NCI-H510A (cell line): ENCODE measurements around the gene PML.
A peak's percentile ranks its signal among the peaks of the same experiment; 100 is the strongest.

Source experiments
- DNase-seq: peaks from one replicate; lab custom pipeline; 2025; lab: John Stamatoyannopoulos, UW

PML gene

DNA sequence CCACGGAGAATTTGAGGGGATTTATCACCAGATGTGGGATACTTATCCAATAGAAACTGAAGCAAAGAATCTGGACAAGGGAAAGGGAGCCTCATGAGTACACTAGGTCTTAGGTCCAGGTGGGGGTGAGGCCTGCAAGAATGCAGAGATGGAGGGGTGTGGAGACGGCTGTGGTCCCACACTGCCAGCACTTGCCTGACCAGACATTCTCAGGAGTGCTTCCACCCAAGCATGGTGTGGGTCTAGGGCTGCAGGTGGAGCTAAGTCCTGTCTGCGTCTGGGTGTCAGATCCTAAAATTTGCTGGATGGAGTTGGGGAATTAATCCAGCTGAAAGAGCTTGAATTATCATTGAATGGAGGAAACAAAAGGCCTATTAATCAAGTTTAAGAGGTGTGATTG, 14.4 kb downstream of the PML start:
- DNase-seq: no peak

DNA sequence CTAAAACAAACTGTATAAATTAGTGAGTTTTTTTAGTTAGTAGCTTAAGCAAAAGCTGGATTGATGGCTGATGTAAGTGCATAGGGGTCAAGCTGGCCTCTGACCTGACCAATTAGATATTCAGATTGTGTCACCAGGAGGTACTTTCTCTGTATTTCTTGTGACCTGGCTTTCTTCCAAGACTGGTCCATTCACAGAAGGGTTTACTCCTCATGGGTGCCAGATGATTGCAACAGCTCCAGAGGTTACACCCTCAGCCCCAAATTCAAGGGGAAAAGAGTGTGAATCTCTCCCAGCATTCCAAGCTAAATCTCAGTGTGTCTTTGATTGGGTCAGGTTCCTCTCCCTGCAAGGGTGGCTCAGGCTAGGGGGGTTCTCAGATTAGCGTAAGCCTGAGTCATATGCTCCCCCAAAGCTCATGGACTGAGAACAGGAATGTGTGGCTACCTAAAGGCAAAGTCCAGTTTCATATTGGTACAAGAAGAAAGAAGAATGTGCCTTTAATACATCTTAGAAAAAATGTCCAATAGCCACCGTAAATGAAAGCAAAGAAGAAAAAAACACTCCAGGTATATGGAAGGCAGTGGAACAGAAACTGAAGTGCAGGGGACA, 16.5 kb downstream of the PML start:
- no peak for DNase-seq

DNA sequence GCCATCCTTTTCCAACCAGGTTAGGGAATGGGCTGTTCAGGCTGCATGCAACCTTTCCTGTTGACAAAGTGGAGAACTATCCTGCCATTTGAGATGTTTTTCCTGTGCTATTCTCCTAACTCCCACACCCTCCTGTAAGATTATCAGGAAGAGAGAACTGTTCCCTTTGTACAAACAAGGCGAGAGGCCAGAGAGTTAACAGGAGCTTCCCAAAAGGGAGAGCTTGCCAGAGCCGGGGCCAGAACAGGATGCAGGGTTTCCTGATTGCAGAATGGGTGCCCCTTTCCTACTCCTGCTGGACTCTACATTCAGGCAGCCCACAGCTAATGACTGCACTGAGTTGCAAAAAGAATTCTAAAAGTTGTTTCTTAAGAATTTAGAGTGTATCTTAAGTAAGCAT, 17.1 kb downstream of the PML start:
- no peak for DNase-seq

DNA sequence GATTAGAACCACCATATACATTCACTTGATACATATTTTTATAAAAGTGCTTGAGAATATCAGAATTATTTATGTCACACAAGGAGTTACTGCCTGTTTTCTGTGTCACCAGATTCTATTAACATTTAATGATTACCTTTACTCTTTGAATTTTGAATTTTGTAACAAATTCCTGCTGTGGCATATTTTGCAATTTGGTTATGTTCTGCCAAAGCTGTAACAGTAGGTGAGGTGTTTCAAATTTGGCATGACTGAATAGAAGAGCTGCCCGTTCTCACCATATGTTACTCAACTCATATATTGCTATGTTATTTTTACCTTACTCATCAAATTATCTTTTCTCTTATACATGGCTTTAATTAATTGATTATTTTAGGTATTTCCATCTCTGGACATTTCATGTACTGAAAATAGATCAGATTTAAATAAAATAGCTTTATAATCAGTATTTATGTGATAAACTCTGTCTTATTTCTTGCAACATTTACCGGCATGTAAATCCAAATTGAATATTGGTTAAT, 18.9 kb downstream of the PML start:
- no peak for DNase-seq

DNA sequence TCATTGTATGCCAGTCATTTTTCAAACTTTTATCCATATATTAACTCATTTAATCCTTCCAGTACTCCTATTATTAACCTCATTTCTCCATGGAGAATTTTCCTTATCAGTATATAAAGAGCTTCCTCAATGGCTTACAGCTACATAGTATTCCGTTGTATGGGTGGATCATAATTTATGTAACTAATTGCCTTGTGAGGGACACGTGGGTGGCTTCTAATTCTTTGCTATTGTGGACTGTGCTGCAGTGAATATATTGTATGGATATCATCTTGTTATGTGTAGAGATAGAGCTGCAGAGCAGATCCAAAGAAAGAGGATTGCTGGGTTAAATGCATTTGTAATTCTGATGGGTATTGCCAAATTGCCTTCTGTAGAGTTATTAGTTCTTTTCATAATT, 25.2 kb downstream of the PML start:
- DNase-seq: no peak

DNA sequence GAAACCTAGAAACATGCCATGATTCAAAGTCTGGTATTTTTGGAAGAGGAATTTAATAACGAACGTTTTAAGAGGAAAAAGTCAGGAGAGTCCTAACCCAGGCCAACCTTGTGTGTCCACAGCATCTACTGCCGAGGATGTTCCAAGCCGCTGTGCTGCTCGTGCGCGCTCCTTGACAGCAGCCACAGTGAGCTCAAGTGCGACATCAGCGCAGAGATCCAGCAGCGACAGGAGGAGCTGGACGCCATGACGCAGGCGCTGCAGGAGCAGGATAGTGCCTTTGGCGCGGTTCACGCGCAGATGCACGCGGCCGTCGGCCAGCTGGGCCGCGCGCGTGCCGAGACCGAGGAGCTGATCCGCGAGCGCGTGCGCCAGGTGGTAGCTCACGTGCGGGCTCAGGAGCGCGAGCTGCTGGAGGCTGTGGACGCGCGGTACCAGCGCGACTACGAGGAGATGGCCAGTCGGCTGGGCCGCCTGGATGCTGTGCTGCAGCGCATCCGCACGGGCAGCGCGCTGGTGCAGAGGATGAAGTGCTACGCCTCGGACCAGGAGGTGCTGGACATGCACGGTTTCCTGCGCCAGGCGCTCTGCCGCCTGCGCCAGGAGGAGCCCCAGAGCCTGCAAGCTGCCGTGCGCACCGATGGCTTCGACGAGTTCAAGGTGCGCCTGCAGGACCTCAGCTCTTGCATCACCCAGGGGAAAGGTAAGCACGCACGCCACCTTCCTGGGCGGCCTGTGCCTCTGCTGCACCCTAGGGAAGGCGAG, 28.4 kb downstream of the PML start:
- no peak for DNase-seq

DNA sequence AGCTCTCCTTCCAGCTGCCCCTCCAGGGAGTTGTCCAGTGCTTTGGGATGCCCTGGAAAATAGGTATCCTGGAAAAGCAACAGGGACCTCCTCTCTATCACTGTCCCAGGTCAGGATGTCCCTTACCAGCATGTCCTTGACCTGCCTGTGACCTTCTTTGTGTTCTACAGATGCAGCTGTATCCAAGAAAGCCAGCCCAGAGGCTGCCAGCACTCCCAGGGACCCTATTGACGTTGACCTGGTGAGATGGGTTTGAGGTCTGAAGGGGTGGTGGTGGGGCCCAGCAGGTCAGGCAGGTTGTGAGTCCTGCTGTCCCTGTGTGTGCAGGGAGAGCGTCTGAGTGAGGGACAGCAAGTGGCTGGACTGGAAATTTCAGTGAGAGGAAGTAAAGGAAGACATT, 30.2 kb downstream of the PML start:
- DNase-seq: no peak

DNA sequence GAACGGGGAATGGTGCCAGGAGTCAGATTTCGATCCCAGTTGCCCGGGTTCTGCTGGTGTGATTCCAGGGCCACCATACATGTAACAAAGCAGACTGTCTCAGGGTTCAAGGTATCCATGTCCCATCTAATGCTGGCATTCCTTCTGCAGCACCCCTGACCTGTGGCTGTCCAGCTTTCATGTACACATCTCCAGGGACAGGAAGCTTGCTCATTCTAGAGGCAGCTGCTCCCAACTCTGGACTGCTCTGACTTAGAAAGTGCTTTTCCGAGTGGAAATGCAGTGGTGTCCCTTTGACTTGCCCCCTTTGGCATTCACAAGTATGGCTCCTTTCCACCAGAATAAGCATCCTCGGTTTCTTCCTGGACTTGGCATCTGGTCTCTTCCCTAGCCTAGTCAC, 30.9 kb downstream of the PML start:
- no peak for DNase-seq

DNA sequence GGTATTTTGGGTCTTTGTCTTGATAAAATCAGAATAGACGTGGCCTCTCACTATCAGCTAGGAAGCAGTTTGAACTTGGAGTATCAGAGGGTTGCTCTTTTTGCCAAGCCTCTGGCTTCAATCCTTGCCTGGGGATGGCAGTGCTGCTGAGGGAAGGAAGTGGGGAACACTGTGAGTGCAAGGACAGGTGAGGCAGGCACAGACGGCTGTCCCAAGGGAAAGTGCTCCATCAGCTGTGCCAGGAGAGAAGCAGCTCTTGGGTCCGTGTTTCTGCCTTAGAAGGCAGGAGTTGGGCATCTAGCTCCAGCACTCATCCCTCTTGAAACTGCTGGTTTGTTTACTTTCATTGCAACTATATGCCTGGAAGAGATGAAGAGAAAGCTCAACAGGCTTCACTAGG, 33.2 kb downstream of the PML start:
- DNase-seq: peak; percentile 7

DNA sequence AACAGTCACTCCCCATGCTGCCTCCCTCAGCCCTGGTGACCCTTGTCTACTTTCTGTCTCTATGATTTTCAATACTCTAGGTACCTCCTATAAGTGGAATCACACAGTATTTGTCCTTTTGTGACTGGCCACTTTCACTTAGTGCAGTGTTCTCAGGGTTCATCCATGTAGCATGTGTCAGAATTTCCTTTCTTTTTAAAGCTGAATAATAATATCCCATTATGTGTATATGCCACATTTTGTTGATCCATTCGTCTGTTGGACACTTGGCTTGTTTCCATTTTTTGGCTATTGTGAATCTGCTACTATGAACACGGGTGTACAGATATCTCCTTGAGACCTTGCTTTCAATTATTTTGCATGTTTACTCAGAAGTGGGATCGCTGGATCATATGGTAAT, 34.1 kb downstream of the PML start:
- no peak for DNase-seq

DNA sequence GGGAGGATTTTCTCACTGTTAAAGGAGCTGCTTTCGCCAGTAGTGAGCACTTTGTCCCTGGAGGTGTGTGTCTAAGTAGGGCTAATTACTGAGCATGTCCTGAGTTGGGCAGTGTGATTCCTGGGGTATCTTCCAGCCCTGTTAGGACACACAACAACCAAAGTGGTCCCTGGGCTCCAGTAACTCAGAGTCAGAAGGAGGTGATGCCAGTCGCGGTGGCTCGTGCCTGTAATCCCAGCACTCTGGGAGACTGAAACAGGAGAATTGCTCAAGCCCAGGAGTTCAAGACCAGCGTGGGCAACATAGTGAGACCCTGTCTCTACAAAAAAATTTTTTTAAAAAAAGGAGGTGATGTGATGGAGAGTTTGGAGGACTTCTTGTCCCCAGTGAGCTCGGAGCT, 37.5 kb downstream of the PML start:
- DNase-seq: no peak

DNA sequence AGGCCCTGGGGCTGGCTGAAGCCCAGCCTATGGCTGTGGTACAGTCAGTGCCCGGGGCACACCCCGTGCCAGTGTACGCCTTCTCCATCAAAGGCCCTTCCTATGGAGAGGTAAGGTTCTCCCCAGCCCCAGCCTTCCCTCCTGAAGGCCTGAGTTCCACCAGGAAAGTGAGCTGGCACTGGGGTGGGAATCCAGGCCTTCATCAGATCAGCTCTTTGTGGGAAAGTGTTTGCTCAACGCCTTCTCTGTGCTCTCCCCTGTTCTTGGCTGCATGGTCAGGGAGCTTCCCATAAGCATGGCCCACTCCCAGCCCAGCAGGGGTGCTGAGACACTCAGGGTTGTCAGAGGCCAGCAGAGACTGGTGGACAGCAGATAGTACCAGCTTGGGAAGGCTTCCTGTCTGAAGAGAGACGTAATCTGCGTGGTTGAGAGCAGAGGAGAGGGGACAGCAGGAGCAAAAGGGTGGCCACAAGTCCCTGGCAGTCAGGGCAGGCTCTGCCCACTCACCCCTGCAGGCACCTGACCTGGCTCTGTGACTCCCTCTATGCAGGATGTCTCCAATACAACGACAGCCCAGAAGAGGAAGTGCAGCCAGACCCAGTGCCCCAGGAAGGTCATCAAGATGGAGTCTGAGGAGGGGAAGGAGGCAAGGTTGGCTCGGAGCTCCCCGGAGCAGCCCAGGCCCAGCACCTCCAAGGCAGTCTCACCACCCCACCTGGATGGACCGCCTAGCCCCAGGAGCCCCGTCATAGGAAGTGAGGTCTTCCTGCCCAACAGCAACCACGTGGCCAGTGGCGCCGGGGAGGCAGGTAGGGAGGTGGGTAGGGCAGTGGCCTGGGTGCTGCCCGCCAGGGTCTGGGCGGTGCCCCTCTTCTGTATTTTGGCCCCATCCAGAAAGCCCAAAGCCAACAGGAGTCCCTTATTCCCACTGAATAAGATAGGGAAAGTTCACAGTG, 38.4 kb downstream of the PML start:
- DNase-seq: no peak

DNA sequence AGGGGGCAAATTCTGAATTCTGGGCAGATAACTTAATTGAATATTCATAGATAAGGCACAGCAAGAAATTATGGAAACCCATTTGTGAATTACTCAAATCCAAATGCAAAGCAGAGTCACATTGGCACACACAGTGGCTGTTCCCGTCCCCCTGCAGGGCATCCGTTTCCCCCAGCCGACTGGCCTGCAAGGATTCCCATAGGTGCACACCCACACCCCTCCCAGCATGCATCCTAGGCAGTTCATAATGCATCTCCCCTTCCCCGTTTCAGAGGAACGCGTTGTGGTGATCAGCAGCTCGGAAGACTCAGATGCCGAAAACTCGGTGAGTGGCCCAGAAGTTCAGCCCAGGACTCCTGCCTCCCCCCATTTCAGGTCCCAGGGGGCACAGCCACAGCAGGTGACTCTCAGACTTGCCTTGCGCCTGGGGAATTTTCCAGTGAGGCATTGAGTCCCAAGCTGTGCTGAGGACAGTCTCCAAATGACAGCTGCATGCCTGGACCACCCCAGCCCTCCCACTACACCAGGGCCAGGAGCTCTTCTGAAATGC, 39.8 kb downstream of the PML start:
- DNase-seq: no peak

DNA sequence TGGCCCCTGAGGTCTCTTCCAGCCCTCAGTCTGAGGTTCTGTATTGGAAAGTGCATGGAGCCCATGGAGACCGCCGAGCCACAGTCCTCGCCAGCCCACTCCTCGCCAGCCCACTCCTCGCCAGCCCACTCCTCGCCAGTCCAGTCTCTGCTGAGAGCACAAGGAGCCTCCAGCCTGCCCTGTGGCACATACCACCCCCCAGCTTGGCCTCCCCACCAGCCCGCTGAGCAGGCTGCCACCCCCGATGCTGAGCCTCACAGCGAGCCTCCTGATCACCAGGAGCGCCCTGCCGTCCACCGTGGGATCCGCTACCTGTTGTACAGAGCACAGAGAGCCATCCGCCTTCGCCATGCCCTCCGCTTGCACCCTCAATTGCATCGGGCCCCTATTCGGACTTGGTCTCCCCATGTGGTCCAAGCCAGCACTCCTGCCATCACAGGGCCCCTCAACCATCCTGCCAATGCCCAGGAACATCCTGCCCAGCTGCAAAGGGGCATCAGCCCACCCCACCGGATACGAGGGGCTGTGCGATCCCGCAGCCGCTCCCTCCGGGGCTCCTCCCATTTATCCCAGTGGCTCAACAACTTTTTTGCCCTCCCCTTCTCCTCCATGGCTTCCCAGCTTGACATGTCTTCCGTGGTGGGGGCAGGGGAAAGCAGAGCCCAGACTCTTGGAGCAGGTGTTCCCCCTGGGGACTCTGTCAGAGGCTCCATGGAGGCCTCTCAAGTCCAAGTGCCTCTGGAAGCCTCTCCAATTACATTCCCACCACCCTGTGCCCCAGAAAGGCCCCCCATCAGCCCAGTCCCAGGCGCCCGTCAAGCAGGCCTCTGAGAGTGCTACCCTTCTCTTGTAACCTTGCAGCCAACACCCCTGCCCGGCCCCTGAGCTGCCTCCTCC, 40.9 kb downstream of the PML start:
- DNase-seq: no peak

DNA sequence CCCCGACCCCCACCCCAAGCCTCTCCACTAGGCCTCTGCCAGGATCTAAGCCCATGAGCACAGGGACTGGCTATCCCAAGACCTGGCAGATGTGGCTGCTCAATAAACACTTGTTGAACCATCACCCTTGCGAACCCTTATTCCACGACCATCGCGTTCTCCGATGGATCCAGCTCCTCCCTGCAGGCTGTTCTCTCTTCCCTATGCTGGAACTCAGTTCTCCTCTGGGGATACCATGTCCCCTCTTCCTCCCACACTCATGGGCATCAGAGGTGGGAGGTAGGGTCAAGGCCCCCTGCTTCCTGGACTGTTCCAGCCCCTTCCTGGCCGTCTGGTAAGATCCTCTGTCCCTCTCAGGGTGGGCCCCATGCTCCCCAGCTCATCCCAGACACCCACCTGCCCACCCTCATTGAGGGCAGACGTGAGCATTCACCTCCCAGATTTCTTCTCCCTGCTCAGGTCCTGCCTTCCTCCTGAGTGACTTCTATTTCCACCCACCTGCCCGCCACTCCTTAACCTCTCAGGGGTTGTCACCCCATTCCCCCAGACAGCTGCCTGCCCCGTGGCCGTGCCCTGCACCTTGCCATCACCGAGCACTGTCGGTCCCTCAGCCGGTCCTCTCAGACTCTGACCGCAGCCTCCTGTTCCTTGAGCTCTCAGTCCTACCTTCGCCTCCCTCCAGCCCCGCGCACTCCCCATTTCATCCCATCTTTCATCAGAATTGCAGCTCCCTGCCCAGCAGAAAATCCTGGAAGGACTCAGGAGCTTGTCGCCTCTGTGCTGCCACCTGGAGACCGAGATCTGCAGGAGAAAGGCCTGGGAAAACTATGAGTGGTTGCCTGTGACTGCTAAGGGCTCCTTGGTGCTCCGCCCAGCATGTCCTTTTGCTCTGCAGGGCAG, 42.0 kb downstream of the PML start:
- peak; percentile 39 for DNase-seq

DNA sequence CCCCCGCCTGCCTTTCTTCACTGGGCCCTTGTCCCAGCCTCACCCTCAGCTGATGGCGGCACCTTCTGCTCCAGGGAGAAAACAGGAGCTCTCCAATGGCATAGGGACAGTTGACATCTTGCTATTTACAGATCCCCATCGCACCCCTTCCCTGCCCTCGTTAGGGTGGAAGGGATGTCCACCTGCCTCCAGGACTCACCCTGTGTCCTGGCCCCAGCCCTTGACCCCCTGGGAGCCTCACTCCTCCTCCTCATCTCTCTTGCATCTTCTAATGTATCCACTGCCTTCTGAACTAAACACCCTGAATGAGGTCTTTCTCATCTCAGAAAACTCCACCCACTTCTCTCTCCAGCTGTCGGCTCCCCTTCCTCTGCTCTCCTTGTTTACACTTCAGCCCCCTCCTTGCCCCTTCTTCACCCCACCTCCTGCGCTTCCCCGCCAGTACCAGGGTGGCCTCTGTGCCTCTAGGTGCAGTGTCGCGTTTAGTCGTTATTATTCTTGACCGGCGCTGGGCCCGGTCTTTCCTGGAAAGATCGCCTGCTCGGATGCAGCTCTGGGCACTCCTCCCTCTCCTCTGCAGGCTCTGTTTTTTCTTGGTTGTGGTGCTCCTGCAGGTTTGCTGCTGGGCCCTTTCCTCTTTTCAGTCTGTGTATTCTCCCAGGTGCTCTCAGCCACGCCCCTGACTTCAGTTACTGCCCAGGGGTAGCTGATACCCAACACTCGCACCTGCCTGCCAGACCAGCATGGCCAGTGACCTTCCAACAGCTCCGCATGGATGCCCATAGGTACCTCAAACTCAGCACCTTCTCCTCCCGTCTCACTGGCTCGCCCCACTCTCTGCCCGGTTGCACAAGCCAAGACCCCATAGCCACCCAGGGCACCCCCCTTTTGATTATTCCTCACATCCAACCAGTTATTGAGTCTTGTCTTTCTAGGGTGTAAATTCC, 42.9 kb downstream of the PML start:
- peak; percentile 12 for DNase-seq

DNA sequence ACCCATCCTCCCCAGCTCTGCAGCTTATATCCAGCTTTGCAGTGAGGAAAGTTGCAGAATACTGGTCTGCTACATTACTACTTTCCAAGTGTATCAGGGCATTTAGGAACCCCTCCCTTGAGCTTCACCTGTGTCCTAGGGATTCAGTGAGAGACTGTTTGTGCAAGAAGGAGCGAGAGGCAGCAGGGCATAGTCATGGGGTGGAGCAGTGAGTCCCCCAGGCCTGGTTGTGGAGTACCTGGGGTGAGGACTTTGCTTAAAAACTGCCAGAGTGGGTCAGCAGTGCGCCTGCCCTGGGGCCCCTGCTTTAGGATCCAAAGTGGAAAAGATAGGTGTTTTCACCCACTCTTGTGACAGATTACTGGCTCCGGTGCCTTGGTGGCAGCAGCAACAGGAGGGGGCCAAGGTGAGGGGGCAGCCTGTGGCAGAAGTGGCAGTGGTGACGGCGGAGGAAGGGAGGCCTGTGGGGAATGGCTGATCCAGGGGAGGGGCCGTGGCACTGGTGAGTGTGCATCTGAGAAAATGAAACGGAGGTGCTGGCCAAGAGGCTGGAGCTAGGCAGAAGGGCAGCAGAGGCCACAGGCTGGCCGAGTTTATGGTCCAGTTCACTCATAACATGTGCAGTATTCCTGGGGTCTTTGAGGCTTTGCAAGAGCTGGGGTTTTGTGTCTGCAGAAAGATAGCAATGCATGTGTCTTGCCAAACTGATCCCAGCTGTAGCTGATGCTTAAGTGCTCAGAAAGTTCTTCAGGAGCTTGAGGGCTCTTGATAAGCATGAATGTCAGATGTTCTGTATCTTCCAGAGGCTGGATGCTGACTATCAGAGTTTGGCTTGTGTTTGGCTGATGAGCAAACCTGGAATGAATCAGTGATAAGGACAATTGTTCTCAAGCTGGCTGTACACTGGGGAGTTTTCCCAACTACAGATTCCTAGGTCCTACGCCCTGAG, 44.5 kb downstream of the PML start:
- DNase-seq: no peak

DNA sequence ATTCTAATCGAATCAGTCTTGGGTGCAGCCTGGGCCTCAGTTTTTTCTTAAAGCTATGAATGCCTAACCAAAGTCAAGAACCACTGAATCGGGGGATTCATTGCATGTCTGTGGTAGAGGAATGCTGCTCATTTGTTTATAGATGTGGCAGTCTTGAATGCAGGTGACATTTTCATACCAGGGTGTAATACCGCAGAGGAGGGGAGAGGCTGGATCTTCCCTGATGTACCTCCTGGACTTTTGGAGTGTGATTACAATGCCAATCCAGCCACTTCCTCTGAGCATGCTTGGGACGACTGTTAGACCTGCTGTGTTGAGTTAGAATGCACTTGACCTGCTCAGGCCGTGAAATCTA, 45.1 kb downstream of the PML start:
- DNase-seq: no peak
